GM21786 (cell line): ENCODE data around the gene PDZD2.
"Not testable (repeated sequence)": the region's sequence is repeated elsewhere in the genome, so short reads cannot be mapped to it uniquely, and the experiment has no call there.

ENCODE experiments used
- ATAC-seq: cut with Tn5 transposase; IDR thresholded peaks from one replicate; pipeline ENCODE4 v1.9.1; 2021; ENCODE audit not compliant: unreplicated experiment

PDZD2 gene

DNA sequence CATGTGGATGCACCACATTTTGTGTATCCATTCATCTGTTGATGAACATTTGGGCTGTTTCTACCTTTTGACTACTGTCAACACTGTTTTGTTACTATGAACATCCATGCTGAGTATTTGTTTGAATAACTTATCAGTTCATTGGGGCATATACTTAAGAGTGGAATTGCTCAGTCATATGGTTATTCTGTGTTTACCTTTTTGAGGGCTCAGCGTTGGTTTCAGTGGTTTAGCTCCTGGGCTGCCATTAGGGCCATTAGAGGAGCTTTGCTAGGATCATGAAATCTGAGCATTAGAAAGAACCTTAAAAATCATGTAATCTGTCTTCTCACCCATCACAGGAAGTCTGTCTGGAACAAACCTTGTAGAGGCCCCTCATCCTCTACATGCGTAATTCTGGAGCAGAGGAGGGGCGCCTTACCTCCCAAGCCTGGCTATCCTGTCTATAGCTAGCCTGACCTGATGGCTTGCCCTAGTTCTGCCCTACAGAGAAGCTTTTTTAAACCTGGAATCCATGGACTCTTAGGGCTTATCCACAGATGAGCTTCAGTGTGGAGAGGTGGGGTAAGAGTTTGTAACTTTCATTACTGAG is 92.9 kb downstream of the PDZD2 start:
- ATAC-seq = no peak

DNA sequence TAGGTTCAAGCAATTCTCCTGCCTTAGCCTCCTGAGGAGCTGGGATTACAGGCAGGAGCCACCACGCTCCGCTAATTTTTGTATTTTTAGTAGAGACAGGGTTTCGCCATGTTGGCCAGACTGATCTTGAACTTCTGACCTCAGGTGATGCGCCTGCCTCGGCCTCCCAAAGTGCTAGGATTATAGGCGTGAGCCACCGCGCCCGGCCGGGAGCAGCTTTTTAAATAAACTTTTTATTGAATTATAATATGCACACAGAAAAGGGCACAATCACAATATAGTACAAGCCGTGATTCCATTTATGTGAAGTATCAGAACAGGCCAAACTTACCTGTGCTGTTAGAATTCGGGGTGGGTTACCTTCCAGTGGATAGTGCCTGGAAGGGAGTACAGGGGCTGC is 93.9 kb downstream of the PDZD2 start:
- ATAC-seq = not testable (repeated sequence)

DNA sequence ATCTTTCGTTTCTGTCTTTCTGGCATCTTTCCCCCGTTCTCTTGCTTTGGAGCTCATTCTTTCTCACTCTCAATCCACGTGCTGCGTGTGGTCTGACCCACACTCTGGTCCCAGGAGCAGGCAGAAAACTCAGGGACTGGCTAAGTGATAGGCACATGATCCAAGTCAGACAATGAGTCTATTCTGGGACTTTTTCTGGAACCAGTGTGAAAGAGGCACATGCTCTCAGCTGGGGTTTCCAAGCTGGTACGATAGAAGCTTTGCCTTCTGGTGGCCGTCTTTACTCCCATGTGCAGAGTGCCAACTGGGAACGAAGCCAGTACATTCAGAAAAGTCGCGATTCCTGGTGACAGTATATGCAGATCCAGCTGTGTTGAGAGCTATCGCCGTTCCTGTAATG is 94.4 kb downstream of the PDZD2 start:
- no peak for ATAC-seq

DNA sequence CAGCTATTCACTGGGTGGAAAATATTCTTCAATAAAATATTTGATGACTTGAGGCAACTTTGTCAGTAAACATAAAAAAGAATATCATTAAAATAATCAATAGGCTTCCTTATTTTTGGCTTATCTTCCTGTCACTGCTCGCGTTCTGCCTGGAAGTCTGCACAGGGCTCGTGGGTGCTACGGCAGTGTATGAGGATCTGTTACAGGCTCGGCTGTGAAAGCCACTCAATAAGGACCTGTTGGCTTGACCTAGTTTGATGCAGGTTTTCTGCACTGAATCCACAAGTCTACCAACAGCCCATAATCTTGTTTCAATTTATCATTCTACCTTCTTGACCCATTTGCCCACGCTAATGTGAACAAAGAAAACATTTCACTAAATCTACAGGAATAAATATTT is 97.2 kb downstream of the PDZD2 start:
- no peak for ATAC-seq

DNA sequence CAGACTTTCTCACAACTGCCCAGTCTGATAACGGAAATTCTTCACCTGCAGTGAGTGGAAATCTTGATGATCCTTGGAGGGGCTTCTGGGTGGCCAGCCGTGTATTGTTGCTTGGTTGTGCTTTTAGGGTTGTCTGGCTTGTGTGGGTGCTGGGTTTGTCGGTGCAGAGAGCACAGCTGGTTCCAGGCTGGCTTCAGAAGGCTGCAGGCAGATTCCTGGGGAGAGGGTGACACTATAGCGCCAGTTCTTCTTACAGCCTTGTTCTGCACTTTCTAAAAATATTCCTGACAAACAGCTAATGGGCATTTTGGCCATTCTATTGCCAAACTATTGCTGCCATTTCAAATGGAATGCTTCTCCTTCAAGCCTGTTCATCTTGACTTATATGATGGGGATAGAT is 99.3 kb downstream of the PDZD2 start:
- ATAC-seq = no peak

DNA sequence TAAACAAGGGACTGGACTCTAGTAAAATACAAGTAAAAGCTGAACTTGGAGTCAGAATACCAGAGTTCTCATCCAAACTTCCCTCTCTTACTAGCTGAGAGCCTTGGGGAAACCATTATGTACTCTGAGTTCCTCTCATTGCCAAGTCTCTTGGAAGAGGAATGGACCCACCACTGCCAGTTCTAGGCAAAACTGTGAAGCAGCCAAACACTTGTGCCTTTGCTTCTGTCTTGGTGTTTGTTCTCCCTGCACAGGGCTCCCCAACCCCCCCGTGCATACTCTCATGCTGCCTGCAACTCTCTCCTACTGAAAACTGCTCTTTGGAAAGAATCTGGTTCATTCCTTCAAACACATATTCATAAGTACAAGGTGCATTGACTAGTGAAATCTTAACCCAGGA is 102.6 kb downstream of the PDZD2 start:
- no peak for ATAC-seq

DNA sequence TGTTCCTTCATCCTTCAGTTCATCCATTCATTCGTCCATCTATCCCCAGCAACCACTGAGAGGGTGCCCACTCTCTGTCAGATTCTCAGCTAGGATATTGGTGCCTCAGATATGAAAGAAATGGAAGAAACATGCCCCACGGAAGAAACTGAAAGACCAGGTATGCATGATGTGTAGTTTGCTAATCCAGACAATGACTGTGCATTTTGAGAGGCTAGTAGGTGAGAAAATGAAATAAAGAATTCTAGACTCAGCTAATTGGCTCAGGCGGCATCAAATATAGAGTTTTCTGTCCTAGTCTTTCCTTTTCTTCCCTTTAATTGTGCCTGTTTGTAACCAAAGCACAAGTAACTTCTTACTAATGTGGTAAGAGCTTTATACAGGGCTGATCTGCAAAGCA is 104.7 kb downstream of the PDZD2 start:
- ATAC-seq = no peak

DNA sequence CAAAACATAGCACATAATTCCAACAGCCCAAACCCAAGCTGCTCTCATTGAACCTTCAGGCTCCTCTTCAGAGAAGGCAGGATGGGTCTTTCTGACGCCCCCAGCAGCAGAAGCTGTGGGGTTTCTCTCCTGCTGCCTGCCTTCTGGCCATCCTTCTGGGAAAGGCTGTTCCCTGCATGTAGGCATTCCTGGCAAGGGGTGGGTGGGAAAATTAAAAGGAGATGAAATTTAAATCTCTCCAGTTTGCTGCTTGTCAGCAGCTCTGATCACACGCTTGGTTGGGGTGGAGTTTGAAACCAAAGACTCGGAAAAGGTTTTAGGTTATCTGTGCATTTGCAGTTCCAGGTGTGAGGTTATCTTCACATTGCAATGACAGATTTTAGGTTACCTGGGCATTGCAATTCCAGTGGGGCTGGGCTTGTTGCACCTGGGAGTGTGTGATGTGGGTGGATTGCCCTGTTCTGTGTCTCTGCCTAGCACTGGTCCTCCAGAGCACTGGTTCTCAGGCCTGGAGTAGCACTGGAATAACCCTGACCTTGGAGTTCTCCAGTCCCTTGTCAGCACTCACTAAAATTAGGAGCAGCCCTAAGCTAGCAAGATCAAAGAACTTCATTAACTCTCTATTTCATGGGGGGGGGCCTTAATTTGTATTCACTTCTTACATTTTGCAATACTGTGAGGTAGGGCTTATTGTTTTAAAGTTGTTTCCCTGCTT is 109.7 kb downstream of the PDZD2 start:
- no peak for ATAC-seq

DNA sequence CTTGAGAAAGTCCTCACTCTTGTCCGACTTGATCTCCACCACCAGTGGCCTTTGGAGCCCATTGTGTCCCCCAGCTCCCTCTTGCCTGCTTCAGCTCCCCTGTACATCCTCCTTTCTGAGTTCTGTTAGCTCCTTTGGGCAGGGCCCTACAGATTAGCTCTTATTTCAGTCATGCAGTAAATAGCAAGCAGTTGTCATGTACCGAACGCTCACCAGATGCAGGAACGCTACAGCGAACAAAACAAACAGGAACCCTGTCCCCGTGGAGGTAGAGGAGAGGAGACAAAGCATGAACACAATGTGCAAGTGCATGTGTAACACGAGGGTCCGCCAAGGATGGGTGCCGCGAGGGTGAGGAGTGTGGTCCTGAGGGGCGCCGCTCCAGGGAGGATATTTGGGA is 111.3 kb downstream of the PDZD2 start:
- ATAC-seq = no peak

DNA sequence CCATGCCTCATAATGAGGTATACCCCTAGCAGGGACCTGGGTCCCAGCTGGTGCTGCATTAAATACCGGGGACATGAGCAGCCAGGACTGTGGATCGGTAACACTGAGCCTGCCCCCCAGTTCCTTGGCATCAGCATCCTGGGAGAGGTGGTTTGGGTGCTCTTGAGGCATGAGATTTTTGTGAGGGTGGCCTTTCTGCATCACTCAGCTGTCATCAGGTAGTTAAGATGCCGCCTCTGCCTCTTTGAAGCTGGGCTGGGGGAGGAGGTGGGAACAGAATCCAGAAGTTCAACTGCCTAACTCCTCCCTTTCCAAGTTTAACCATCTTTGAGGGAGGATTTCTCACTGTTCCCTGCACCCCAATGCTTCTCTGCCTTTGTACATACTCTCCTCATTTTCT is 112.7 kb downstream of the PDZD2 start:
- no peak for ATAC-seq

DNA sequence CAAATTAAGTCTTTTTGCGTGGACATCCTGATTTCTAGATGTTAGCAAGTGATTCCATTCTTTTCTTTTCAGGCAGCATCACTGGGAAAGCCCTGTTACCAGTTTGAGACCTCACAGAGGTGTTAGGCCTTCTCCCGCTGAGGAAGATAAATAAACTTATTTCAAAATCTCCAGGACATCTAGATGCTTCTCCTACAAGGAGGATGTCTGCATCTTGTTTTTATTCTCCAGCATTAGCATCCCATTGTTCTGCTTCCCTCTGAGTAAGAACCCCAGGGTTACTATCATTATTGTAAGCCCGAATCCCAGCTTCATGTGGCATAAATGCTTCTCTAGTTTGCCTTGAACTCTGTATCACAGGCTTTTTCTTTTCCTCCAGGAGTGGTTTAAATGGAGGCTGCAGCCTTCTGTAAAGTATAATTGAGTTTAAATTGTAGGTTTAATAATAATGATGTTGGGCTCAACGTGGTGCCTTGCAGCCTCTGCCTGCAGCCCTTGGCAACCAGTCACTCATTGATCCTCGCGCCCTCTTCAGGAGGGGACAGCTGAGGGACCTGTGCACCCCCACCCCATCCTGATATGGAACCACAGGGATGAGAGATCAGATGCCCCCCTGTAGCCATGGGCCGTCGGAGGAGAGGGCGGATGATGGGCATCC is 114.9 kb downstream of the PDZD2 start:
- no peak for ATAC-seq

DNA sequence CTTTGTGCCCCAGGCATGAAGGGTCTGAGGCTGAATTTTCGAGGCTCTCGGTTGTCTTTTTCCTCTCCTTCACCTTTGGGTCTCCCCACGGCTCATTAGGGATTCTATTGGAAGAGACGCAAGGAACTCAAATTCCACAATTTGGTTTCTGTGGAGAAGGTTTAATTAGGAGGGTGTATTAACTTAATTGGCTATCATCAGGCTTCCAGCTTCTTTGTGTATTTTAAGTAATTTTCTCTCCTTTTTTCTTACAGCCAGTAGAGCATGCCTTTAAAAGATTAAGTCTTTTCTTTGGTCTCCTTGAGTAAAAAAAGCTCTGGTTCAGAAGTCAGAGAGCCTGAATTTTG is 115.4 kb downstream of the PDZD2 start:
- ATAC-seq = no peak

DNA sequence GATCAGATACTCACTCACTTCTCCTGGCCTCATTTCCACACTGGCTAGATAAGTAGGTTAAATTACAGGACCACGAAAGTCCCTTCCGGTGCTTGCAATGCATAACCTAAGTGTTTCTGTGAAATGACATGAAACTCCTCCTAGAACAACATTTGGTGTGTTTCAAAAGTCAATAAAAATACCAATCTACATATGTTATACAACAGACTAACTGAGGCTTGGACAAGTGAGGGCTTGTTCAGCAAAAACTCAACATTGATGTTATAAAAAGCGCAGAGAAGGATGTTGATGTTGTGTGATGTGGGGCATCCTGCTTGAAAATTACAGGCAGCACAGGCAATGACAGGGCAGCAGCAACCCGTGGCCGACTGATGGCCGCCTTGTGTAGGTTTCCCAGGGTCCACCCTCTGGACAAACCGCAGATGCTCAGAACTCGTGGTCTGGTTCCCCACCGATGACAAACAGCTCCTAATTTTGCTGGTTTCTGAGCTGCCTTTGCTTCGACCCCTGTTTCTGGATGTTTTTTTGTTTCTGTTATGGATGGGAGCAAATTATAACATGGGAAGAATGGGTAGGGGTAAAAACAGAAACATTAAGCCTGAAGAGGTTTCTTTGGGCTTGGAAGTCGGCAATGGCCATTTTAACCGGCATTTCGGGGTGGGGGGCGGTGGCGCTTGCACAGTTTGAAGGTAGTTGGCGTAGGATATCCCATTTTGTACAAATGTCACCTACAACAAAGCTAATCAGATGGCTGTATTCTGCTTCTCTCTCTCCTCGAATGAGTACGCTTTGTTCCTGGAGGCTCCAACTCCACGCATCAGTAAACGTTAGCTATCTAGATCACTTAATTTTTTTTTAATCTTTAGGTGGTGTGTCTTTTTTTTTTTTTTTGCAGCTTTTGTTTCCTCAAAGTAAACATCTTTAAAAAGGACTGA is 116.1 kb downstream of the PDZD2 start:
- no peak for ATAC-seq

DNA sequence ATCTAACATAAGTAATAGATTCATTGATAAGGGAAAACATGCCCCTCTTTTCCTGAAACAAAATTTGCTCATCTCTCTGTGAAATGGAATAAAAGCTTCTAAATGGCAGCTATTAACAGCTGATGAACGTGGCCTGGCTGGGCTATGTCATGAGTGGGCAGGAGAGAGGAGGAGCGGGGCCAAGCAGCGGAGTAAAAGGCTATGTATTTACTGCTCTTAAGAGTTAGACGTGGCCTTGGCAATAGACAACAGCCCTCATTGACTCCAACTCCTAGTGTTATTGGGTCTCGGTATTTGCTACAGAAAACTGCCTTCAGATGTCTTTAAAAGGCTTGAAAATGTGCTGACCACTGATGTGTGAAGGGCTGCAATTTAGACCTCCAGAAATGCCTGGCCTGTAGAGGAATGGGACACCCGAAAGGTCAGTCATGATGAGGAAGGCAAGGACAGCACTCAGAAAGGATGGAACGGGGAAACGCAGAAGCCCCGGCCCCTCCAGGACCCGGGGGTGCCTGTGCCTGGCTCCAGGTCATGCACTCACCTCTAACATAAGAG is 116.8 kb downstream of the PDZD2 start:
- no peak for ATAC-seq

DNA sequence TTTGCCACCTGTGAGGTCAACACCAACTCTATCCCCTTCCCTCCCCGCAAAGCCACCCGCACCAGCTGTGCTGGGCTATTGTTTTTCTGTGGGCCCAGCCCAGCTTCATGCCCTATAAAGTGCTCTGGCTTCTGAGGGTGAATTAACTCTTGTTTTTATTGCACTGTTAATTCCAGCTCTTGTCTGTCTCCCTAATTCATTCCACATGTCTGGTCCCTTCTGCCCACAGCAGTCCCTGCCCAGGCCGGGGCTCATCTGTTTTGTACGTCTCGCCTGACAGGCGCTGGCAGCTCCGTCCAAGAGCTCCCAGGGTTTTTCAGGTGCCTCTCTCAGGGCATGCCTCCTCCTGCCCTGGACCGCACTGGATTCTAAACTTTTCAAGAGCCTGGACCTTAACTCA is 118.9 kb downstream of the PDZD2 start:
- no peak for ATAC-seq

DNA sequence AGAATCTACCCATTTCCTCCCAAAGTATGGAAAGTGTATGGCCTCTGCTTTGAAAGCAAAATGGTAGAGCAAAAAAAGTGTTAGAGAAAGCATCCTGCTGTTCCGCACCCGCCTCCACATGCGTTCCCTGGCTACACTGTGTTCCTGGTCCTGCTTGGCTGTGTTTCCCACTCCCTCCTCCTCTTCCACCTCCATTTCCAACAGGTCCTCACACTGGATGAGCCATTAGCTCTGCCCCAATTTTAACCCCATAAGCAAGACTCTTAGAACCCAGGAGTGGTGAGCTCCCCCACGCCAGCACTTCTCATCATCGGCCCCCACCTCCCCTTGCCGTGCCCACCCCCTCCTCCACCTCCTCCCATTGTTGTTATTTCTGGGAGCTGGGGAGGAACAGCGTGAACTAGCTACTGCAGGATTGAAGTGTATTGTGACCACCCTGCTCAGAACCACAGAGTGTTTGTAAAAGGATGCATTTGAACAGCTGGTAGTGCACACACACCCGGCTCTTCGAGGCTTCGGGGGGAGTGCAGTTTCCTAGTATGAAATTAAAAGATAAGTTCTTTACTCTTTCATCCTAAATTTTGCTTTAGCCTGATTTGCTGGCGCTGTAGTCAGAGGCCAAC is 120.0 kb downstream of the PDZD2 start:
- ATAC-seq = no peak

DNA sequence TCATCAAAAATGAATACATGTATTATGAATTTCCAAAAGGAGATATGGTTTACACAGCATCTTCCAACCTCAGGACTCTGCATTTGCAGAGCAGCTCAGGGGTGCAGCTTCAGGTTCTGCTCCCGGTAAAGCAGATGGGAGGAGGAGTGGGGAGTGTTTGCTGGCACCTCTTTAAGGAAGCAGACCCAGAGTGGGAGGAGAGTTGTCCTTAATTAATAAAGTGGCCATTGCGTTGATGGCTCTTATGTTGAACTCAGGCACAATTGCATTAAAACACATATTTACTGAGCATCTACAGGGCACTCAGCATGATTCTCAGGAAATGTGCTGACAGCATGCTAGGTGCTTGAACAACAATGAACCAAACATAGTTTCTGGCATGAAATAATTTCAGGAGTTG is 121.0 kb downstream of the PDZD2 start:
- ATAC-seq = no peak

DNA sequence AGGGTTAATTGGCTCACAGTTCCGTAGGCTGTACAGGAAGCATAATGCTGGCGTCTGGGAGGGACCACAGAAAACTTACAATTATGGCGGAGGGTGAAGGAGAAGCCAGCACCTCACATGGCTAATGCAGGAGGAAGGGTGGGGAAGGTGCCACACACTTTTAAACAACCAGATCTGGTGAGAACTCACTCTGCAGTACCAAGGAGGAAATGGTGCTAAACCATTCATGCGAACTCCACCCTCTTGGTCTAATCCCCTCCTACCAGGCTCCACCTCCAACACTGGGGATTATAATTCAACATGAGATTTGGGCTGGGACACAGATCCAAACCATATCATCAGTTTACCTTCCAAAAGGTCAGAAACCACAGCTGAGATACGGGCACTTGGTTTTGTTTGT is 122.9 kb downstream of the PDZD2 start:
- no peak for ATAC-seq

DNA sequence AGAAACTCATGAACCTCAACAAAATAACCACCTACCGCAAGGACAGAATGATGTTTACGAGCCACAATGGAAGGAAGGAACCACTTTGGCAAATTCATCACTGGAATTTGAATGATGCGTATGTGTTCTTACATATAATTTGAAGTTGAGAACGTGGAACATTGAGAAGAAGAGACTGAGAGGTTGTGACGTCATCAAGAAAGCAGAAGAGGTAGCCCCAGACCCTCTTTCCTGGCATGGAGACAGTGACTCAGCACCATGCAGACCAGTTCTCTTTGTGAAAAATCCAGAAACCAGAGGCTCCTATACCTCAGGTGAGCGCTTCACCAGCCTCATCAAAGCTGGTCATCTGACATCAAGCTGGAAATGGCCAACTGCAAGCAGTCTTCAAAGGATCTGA is 124.5 kb downstream of the PDZD2 start:
- ATAC-seq = no peak

DNA sequence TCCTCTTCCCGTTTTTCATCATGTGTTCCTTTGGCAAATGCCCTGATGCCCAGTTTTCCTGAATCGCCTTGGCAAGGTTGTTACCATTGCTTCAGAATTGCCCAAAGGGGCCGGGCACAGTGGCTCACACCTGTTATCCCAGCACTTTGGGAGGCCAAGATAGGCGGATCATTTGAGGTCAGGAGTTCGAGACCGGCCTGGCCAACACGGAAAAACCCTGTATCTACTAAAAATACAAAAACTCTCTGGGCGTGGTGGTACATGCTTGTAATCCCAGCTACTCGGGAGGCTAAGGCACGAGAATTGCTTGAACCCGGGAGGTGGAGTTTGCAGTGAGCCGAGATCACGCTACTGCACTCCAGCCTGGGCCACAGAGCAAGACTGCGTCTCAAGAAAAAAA is 125.8 kb downstream of the PDZD2 start:
- ATAC-seq = not testable (repeated sequence)
